Stimulated activated CD4-positive, alpha-beta T cell treated with anti-CD3 and anti-CD28 coated beads, TNF-alpha, amount 100 ng/mL, for 48 hours (primary cell): ENCODE results near the gene SLCO1C1.

ENCODE experiments used
- DNase-seq, 3 donors: peaks; one replicate each; pipeline ENCODE4 v3.0.0-alpha.2; 2020; ENCODE audit warnings: low read depth in 3 of 3

SLCO1C1 gene

DNA sequence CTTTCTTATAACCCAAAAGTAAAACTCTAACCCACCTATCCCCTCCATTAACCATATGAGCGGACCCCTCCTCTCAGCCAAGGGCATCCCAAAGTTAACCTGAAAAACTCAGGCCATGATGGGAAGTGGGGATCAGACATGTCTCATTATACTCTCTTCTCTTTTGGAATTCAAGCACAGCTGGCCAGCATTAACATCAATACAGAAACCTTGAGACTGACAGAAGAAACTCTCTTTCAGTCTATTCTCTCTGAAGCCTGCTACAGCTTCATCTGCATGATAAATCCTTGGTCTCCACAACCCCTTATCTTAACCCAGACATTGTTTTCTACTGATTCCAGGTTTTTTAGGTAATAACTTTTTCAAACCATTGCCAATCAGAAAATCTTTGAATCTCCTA lies 97.8 kb downstream of the SLCO1C1 start:
- no peak for DNase-seq

DNA sequence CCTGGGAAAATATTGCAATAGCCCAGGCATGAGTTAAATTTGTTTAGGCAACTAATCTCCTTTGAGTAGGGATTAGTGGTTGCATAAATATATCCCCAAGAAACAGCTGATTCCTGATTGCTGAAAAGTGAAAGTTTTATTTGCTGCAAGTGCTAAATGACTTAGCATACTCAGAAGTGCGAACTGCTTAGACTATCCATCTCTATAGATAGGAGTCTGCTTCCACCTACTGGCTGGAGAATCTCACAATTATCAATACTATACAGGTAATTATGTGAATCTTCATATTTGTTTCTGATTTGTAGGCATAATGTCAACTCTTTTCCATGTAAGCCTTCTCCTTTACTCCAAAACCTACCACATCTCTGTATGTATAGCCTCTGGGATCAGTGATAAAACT lies 103.4 kb downstream of the SLCO1C1 start:
- no peak for DNase-seq

DNA sequence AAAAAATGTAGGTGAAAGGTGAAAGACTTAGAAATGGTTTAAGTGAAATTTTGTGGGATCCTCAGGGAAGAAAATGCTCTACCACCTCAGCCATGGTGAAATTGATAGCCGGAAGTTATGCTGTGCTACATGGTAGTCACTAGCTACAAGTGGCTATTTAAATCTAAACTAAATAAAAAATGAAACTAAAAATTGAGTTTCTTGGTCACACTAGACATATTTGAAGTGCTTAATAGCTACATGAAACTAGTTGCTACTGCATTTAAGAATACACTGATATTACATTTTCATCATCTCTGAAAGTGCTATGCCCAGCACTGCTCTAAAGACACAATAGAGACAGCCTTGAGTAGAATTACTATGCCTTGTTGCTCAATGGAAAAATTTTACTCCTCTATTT lies 105.0 kb downstream of the SLCO1C1 start:
- DNase-seq = no peak

DNA sequence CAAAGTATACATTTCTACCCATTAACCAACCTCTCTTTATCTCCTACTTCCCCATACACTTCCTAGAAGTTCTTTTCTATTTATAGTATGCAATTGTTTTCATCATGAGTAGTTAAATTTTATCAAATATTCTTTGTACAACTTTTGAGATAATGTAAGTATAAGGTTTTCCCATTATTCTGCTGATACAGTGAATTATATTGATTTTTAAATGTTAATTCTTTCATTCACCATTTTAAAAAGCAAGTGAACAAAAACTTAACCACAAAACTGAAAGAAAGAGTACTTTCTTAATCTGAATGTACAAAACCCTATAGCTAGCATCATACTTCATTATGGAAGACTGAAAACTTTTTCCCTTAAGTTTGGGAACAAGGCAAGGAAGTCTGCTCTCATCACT lies 105.9 kb downstream of the SLCO1C1 start:
- DNase-seq = no peak
